ENCODE measurements around the gene SLC35A5. TPM values are rescaled to one million over a fixed set of nuclear protein-coding genes. Genes with fewer than 3 reads are reported as not detected.
"Not testable (repeated sequence)": the region's sequence is repeated elsewhere in the genome, so short reads cannot be mapped to it uniquely, and the experiment has no call there.

SLC35A5 gene
- total and polyA plus RNA-seq, 9 of the 15 experiments (the other 6 are each of a cell fraction or from before 2014, with no cell fraction given) = 4.0 to 13.0 (median 9.7) TPM

DNA sequence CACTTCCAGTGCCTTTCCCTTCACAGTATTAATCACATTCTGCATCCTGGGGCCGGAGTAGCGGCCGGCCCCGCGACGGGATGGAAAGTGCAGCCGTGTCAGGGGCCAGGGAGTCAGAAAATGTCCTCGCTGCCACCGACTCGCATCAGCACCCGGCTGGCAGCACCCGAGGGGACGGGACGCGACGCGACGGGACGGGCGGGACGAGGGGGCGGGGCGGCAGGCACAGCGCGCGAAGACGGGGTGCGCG, 436 bp upstream of the SLC35A5 start (continued):
- TF ChIP-seq, protein P1, sequence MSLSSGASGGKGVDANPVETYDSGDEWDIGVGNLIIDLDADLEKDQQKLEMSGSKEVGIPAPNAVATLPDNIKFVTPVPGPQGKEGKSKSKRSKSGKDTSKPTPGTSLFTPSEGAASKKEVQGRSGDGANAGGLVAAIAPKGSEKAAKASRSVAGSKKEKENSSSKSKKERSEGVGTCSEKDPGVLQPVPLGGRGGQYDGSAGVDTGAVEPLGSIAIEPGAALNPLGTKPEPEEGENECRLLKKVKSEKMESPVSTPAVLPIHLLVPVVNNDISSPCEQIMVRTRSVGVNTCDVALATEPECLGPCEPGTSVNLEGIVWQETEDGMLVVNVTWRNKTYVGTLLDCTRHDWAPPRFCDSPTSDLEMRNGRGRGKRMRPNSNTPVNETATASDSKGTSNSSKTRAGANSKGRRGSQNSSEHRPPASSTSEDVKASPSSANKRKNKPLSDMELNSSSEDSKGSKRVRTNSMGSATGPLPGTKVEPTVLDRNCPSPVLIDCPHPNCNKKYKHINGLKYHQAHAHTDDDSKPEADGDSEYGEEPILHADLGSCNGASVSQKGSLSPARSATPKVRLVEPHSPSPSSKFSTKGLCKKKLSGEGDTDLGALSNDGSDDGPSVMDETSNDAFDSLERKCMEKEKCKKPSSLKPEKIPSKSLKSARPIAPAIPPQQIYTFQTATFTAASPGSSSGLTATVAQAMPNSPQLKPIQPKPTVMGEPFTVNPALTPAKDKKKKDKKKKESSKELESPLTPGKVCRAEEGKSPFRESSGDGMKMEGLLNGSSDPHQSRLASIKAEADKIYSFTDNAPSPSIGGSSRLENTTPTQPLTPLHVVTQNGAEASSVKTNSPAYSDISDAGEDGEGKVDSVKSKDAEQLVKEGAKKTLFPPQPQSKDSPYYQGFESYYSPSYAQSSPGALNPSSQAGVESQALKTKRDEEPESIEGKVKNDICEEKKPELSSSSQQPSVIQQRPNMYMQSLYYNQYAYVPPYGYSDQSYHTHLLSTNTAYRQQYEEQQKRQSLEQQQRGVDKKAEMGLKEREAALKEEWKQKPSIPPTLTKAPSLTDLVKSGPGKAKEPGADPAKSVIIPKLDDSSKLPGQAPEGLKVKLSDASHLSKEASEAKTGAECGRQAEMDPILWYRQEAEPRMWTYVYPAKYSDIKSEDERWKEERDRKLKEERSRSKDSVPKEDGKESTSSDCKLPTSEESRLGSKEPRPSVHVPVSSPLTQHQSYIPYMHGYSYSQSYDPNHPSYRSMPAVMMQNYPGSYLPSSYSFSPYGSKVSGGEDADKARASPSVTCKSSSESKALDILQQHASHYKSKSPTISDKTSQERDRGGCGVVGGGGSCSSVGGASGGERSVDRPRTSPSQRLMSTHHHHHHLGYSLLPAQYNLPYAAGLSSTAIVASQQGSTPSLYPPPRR (CRISPR knock-in tag; IDR thresholded peaks at IDR 0.05; ENCODE audit: borderline replicate concordance) = no peak
- TF ChIP-seq, protein P2, sequence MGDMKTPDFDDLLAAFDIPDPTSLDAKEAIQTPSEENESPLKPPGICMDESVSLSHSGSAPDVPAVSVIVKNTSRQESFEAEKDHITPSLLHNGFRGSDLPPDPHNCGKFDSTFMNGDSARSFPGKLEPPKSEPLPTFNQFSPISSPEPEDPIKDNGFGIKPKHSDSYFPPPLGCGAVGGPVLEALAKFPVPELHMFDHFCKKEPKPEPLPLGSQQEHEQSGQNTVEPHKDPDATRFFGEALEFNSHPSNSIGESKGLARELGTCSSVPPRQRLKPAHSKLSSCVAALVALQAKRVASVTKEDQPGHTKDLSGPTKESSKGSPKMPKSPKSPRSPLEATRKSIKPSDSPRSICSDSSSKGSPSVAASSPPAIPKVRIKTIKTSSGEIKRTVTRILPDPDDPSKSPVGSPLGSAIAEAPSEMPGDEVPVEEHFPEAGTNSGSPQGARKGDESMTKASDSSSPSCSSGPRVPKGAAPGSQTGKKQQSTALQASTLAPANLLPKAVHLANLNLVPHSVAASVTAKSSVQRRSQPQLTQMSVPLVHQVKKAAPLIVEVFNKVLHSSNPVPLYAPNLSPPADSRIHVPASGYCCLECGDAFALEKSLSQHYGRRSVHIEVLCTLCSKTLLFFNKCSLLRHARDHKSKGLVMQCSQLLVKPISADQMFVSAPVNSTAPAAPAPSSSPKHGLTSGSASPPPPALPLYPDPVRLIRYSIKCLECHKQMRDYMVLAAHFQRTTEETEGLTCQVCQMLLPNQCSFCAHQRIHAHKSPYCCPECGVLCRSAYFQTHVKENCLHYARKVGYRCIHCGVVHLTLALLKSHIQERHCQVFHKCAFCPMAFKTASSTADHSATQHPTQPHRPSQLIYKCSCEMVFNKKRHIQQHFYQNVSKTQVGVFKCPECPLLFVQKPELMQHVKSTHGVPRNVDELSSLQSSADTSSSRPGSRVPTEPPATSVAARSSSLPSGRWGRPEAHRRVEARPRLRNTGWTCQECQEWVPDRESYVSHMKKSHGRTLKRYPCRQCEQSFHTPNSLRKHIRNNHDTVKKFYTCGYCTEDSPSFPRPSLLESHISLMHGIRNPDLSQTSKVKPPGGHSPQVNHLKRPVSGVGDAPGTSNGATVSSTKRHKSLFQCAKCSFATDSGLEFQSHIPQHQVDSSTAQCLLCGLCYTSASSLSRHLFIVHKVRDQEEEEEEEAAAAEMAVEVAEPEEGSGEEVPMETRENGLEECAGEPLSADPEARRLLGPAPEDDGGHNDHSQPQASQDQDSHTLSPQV (IDR thresholded peaks at IDR 0.05) = no peak
- TF ChIP-seq ZNF23 (CRISPR knock-in tag; IDR thresholded peaks at IDR 0.05) = no peak
- TF ChIP-seq, protein P3, sequence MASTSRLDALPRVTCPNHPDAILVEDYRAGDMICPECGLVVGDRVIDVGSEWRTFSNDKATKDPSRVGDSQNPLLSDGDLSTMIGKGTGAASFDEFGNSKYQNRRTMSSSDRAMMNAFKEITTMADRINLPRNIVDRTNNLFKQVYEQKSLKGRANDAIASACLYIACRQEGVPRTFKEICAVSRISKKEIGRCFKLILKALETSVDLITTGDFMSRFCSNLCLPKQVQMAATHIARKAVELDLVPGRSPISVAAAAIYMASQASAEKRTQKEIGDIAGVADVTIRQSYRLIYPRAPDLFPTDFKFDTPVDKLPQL (IDR thresholded peaks at IDR 0.05; ENCODE audit: extremely low read depth, insufficient read length) = no peak

DNA sequence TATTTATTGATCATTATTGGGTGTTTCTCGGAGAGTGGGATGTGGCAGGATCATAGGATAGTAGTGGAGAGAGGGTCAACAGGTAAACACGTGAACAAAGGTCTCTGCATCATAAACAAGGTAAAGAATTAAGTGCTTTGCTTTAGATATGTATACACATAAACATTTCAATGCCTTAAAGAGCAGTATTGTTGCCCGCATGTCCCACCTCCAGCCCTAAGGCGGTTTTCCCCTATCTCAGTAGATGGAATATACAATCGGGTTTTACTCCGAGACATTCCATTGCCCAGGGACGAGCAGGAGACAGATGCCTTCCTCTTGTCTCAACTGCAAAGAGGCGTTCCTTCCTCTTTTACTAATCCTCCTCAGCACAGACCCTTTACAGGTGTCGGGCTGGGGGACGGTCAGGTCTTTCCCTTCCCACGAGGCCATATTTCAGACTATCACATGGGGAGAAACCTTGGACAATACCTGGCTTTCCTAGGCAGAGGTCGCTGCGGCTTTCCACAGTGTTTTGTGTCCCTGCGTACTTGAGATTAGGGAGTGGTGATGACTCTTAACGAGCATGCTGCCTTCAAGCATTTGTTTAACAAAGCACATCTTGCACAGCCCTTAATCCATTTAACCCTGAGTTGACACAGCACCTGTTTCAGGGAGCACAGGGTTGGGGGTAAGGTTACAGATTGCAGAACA, 2.5 kb downstream of the SLC35A5 start:
- H3K4me3 ChIP-seq; H3K9me1 ChIP-seq (ENCODE audit: control insufficient read depth, insufficient read depth, low read length); H3K36me3 ChIP-seq (ENCODE audit: control insufficient read depth, insufficient read depth, low read length); FAIRE-seq; DNase-seq (ENCODE audit: extremely low read depth in 1 of 4, low spot score in 3 of 4); ATAC-seq; in situ Hi-C loops (cut with MboI); CTCF ChIA-PET (ENCODE audit: low intra/inter-chr PET ratio); H3K27me3 ChIP-seq (ENCODE audit: control insufficient read depth in 2 of 2, insufficient read depth in 2 of 2, low read length in 2 of 2); intact Hi-C loops (cut with micrococcal nuclease); H2AFZ ChIP-seq (ENCODE audit: low read depth, low read length); H3K9me3 ChIP-seq (replicated peaks; ENCODE audit: control insufficient read depth, insufficient read depth, low read depth, low read length); POLR2A ChIA-PET; BruUV-seq (replicated peaks); H3K4me1 ChIP-seq (replicated peaks in 1 of 2; ENCODE audit: control insufficient read depth in 2 of 2, insufficient read depth in 2 of 2, low read length in 2 of 2); H3K27ac ChIP-seq (ENCODE audit: extremely low read depth, low read depth, low read length); H3K9ac ChIP-seq (ENCODE audit: insufficient read depth in 1 of 2, low read depth in 2 of 2, low read length in 2 of 2); H3K4me2 ChIP-seq (ENCODE audit: insufficient read depth, low read length); H4K20me1 ChIP-seq (replicated peaks; ENCODE audit: control insufficient read depth, insufficient read depth, low read length): not testable (repeated sequence)
- peaks cover 26% of the 10 kb centered on the region for H3K79me2 ChIP-seq (ENCODE audit: control insufficient read depth, insufficient read depth, low read length)
- 64% methylated on average over 8 of the region's 15 CpGs for WGBS (ENCODE audit: insufficient coverage, low coverage, missing lambda C conversion rate)

Measured in K562 (cell line).